A673 (cell line): ENCODE data around the gene SNCB. TPM values are rescaled to one million over a fixed set of nuclear protein-coding genes. Genes with fewer than 3 reads are reported as not detected.

Source experiments
- BruUV-seq: library from RNA; stranded (reverse); fragments of 400-500 nt; replicated peaks from 2 replicates; lab custom pipeline; 2021; lab: Mats Ljungman, UMichigan
- CTCF ChIA-PET: fragments of 300-600 bp; sonication (Branson Sonifier 250); formaldehyde crosslinking; loops from one replicate; lab custom pipeline; 2022; ENCODE audit warnings: antibody characterized with exemption; lab: Charles Lee
- POLR2A ChIA-PET: fragments of 300-600 bp; sonication (Branson Sonifier 250); formaldehyde crosslinking; loops from one replicate; lab custom pipeline; 2022; ENCODE audit warnings: antibody characterized with exemption; ENCODE audit not compliant: low non-redundant PET; lab: Charles Lee
- DNase-seq: peaks from one replicate; pipeline ENCODE4 v3.0.0-alpha.2; 2015; ENCODE audit warnings: low spot score
- H3K27ac ChIP-seq: fragments of 200-600 bp; sonication (generic); 2 replicates; pipeline ENCODE4 v1.5.1; 2016; ENCODE audit warnings: mixed run types, low read depth, mild to moderate bottlenecking, mixed read lengths, antibody characterized with exemption, low read length; ENCODE audit not compliant: poor library complexity, severe bottlenecking
- H3K27me3 ChIP-seq: fragments of 200-600 bp; sonication (generic); replicated peaks from 2 replicates; pipeline ENCODE4 v1.6.1; 2017; ENCODE audit warnings: mixed run types, low read depth, mild to moderate bottlenecking, mixed read lengths, antibody characterized with exemption, low read length; ENCODE audit not compliant: insufficient read depth, poor library complexity
- H3K36me3 ChIP-seq: fragments of 200-600 bp; sonication (generic); 2 replicates; pipeline ENCODE4 v1.6.1; 2016; ENCODE audit warnings: mixed run types, mild to moderate bottlenecking, mixed read lengths, antibody characterized with exemption, low read length; ENCODE audit not compliant: insufficient read depth, poor library complexity, severe bottlenecking
- H3K4me1 ChIP-seq: fragments of 200-600 bp; sonication (generic); 2 replicates; pipeline ENCODE4 v1.6.1; 2017; ENCODE audit warnings: mixed run types, mild to moderate bottlenecking, mixed read lengths, antibody characterized with exemption, low read length; ENCODE audit not compliant: insufficient read depth, poor library complexity, severe bottlenecking
- H3K4me3 ChIP-seq: fragments of 200-600 bp; sonication (generic); 2 replicates; pipeline ENCODE4 v1.5.1; 2016; ENCODE audit warnings: low read depth, mixed run types, mild to moderate bottlenecking, mixed read lengths, low read length; ENCODE audit not compliant: poor library complexity, severe bottlenecking
- H3K9me3 ChIP-seq: fragments of 200-600 bp; sonication (generic); 2 replicates; pipeline ENCODE4 v1.6.1; 2016; ENCODE audit warnings: mixed run types, low read depth, mild to moderate bottlenecking, mixed read lengths, antibody characterized with exemption, low read length; ENCODE audit not compliant: poor library complexity, severe bottlenecking
- EZH2 ChIP-seq: fragments of 200-600 bp; sonication (generic); IDR thresholded peaks from 2 replicates; pipeline ENCODE4 v1.6.1; 2017; ENCODE audit warnings: borderline replicate concordance, low read depth, mild to moderate bottlenecking, mixed read lengths, antibody characterized with exemption, low read length; ENCODE audit not compliant: poor library complexity, severe bottlenecking
- intact Hi-C: fragments of 100-400 bp; cut with micrococcal nuclease; formaldehyde crosslinking; loops from one replicate; pipeline ENCODE4 v1.10.0; 2022; ENCODE audit not compliant: unreplicated experiment
- total RNA-seq: library from RNA; stranded (reverse); gene quantifications from 2 replicates; pipeline ENCODE4 v1.2.3, GENCODE V29; 2021
- TF ChIP-seq, protein P1 (sequence below): fragments of 300-800, 200-600 bp; sonication (generic); conservative IDR thresholded peaks from 2 replicates; pipeline ENCODE4 v1.5.1; 2017; ENCODE audit warnings: low read depth, mild to moderate bottlenecking, antibody characterized with exemption, low read length, moderate library complexity, mixed read lengths

The SNCB gene
- total RNA-seq, 1 experiment from 2014 or later: not detected

DNA sequence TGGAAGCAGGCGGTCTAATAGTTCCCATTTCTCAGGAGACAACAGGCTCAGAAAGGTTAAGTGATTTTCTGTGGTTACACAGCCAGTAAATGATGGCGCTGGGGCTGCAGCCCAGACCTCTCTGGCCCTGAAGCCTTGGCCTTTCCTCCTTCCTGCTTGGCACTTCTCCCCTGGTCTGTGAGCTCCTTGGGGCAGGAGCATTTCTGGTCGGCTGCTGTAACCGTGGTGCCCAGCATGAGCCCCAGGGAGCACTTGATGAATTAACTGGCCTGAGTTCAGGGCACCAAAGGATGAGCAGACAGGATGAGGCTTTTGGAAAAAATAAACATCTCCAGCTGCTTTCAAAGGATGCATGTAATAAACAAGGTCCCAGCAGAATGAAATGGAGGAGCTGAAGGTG is 51.0 kb downstream of the SNCB start:
- H3K27ac ChIP-seq: no peak overlapping the region
- no peaks in the 10 kb centered on the region for H3K4me1 ChIP-seq
- POLR2A ChIA-PET: no interaction called here
- no peak for DNase-seq
- intact Hi-C loops: loop anchor here (10.0 kb wide), 1 partner anchor 375 kb away; no protein-coding TSS in a partner anchor
- CTCF ChIA-PET: no interaction called here
- BruUV-seq: no TSS peak
- H3K4me3 ChIP-seq: no peak overlapping the region
- no peaks in the 10 kb centered on the region for H3K9me3 ChIP-seq
- TF ChIP-seq EZH2: no peak
- TF ChIP-seq, protein P1, sequence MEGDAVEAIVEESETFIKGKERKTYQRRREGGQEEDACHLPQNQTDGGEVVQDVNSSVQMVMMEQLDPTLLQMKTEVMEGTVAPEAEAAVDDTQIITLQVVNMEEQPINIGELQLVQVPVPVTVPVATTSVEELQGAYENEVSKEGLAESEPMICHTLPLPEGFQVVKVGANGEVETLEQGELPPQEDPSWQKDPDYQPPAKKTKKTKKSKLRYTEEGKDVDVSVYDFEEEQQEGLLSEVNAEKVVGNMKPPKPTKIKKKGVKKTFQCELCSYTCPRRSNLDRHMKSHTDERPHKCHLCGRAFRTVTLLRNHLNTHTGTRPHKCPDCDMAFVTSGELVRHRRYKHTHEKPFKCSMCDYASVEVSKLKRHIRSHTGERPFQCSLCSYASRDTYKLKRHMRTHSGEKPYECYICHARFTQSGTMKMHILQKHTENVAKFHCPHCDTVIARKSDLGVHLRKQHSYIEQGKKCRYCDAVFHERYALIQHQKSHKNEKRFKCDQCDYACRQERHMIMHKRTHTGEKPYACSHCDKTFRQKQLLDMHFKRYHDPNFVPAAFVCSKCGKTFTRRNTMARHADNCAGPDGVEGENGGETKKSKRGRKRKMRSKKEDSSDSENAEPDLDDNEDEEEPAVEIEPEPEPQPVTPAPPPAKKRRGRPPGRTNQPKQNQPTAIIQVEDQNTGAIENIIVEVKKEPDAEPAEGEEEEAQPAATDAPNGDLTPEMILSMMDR: no peak
- no peaks in the 10 kb centered on the region for H3K27me3 ChIP-seq
- H3K36me3 ChIP-seq: no peaks in the 10 kb centered on the region

DNA sequence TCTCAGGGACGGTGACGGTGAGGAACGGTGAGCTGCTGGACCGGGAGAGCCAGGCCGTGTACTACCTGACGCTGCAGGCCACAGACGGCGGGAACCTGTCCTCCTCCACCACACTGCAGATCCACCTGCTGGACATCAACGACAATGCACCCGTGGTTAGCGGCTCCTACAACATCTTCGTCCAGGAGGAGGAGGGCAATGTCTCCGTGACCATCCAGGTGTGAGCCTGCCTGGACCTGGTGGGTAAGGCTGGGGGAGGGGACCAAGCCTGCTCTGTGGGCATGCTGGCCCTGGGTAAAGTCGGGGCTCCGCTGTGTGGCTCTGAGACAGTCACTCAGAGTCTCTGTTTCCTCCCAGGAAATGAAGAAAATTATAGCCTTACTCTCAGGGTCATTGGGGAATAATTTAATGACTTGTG is 51.9 kb downstream of the SNCB start:
- BruUV-seq: no TSS peak
- Histone ChIP-seq H3K4me1 (no peaks in the 10 kb centered on the region), H3K27me3 (no peaks in the 10 kb centered on the region), H3K9me3 (no peaks in the 10 kb centered on the region), H3K4me3 (no peak overlapping the region), H3K36me3 (no peaks in the 10 kb centered on the region), H3K27ac (no peak overlapping the region)
- DNase-seq: no peak
- ChIA-PET POLR2A (no interaction called here), CTCF (no interaction called here)
- TF ChIP-seq EZH2: no peak
- TF ChIP-seq, protein P1: peak; percentile 42
- intact Hi-C loops: loop anchor here (10.0 kb wide), 1 partner anchor 376 kb away; no protein-coding TSS in a partner anchor

DNA sequence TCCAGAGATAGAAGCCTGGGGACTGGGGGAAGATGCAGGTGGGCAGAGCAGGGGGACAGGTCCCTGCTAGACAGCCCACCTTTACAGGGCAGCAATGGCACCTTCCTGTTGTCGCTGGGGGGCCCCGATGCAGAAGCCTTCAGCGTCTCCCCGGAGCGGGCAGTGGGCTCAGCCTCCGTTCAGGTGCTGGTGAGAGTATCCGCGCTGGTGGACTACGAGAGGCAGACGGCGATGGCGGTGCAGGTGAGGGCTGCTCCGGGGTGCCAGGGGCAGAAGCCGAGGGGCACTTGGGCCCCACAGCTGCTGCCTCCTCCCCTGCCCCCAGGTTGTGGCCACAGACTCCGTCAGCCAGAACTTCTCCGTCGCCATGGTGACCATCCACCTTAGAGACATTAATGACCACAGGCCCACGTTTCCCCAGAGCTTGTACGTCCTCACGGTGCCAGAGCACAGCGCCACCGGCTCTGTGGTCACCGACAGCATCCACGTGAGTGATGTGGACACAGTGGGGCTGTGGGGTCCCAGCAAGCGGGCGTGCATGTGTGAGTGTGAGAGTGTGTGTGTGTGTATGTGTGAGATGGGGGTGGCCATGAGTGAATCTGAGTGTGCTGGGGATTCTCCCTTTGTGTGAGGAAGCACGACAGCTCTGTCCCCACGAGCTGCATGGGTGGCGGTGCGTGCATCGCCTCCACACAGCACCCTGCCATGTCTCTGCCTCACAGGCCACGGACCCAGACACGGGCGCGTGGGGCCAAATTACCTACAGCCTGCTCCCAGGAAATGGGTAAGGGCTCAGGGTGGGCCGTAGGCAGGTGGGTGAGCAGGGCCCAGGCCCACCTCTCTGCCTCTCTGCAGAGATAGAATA is 52.8 kb downstream of the SNCB start:
- TF ChIP-seq, protein P1: no peak
- no peak overlapping the region for H3K4me3 ChIP-seq
- no peak overlapping the region for H3K27ac ChIP-seq
- no peak for DNase-seq
- no peaks in the 10 kb centered on the region for H3K27me3 ChIP-seq
- H3K9me3 ChIP-seq: no peaks in the 10 kb centered on the region
- ChIA-PET CTCF (no interaction called here), POLR2A (no interaction called here)
- no peaks in the 10 kb centered on the region for H3K4me1 ChIP-seq
- no TSS peak for BruUV-seq
- no peaks in the 10 kb centered on the region for H3K36me3 ChIP-seq
- intact Hi-C loops: loop anchor here (10.0 kb wide), 1 partner anchor 377 kb away; no protein-coding TSS in a partner anchor
